GM20000 (cell line): Measurements from ENCODE around the gene CHN2.

Experiments
- DNase-seq: peaks from one replicate; pipeline ENCODE4 v3.0.0; 2012; ENCODE audit warnings: low spot score
- CTCF ChIP-seq: IDR thresholded peaks from 2 replicates; pipeline ENCODE4 v1.5.1; 2012; ENCODE audit warnings: mild to moderate bottlenecking, control low read depth; ENCODE audit errors: extremely low read depth, missing control alignments

The CHN2 gene

GRCh38 chr7:29194594-29195427 lies at the start of gene CHN2:
TSS of gene CHN2 (plus strand) at chr7:29194775.
- no peak for TF ChIP-seq CTCF
- DNase-seq, result peak; percentile 43

GRCh38 chr7:29145553-29146056 lies 49.0 kb upstream of the CHN2 start:
- no peak for TF ChIP-seq CTCF
- no peak for DNase-seq

- DNase-seq, result no peak
- TF ChIP-seq CTCF, result no peak
These were observed 48.4 kb upstream of the CHN2 start, which contains the start of gene CPVL for GRCh38 chr7:29146057-29146706. TSS of gene CPVL (minus strand) at chr7:29146537. CDS start at chr7:29121061, 25,476 bp downstream.

GRCh38 chr7:29146888-29147609 lies 47.5 kb upstream of the CHN2 start:
- TF ChIP-seq CTCF, result no peak
- no peak for DNase-seq

- DNase-seq, result no peak
- no peak for TF ChIP-seq CTCF
These were observed 46.8 kb upstream of the CHN2 start for GRCh38 chr7:29147821-29148220.

- TF ChIP-seq CTCF, result no peak
- no peak for DNase-seq
These were observed 45.5 kb upstream of the CHN2 start for GRCh38 chr7:29149036-29149435.
